Fibroblast of lung (primary cell): ENCODE results near the gene SOX30. TPM values are rescaled to one million over a fixed set of nuclear protein-coding genes. Genes with fewer than 3 reads are reported as not detected.

Source experiments
- DNase-seq, 2 donors: peaks; one replicate each; pipeline versions ENCODE4 v3.0.0 to v3.0.0-alpha.2; 2010; ENCODE audit warnings: low read depth in 2 of 2
- H2AFZ ChIP-seq: 2 replicates; pipeline ENCODE4 v1.5.1; 2012; ENCODE audit warnings: low read length, control low read depth, inconsistent platforms
- H3K27ac ChIP-seq: 2 replicates; pipeline ENCODE4 v1.5.1; 2011; ENCODE audit warnings: low read length, control low read depth; ENCODE audit not compliant: insufficient read depth
- H3K27me3 ChIP-seq: 2 replicates; pipeline ENCODE4 v1.5.1; 2011; ENCODE audit warnings: mild to moderate bottlenecking, low read length; ENCODE audit not compliant: control insufficient read depth, insufficient read depth
- H3K36me3 ChIP-seq: 2 replicates; pipeline ENCODE4 v1.5.1; 2011; ENCODE audit warnings: low read length; ENCODE audit not compliant: control insufficient read depth, insufficient read depth
- H3K4me1 ChIP-seq: 2 replicates; pipeline ENCODE4 v1.5.1; 2011; ENCODE audit warnings: low read length; ENCODE audit not compliant: control insufficient read depth, insufficient read depth; ENCODE audit errors: extremely low read depth
- H3K4me2 ChIP-seq: 2 replicates; pipeline ENCODE4 v1.5.1; 2011; ENCODE audit warnings: low read length, control low read depth; ENCODE audit not compliant: insufficient read depth; ENCODE audit errors: extremely low read depth
- H3K4me3 ChIP-seq, 4 experiments: fragments of 200-600 bp in 1 of 4; sonication (generic) in 1 of 4; replicated peaks in 1 of 4; 2 replicates each; pipeline ENCODE4 v1.5.1; 2011 to 2016; ENCODE audit warnings: low read length in 4 of 4, low read depth in 3 of 4, mild to moderate bottlenecking in 3 of 4, control low read depth in 2 of 4, inconsistent platforms in 1 of 4, mixed read lengths in 1 of 4; ENCODE audit not compliant: insufficient read depth in 1 of 4; ENCODE audit errors: control extremely low read depth in 1 of 4
- H3K79me2 ChIP-seq: 2 replicates; pipeline ENCODE4 v1.5.1; 2012; ENCODE audit warnings: mild to moderate bottlenecking, low read length, inconsistent platforms; ENCODE audit not compliant: control insufficient read depth, insufficient read depth
- H3K9ac ChIP-seq: 2 replicates; pipeline ENCODE4 v1.5.1; 2011; ENCODE audit warnings: mild to moderate bottlenecking, low read length, control low read depth; ENCODE audit not compliant: insufficient read depth
- H3K9me3 ChIP-seq: 2 replicates; pipeline ENCODE4 v1.5.1; 2012; ENCODE audit warnings: low read depth, low read length; ENCODE audit not compliant: control insufficient read depth, insufficient read depth
- H4K20me1 ChIP-seq: 2 replicates; pipeline ENCODE4 v1.5.1; 2011; ENCODE audit warnings: low read length; ENCODE audit not compliant: control insufficient read depth, insufficient read depth; ENCODE audit errors: extremely low read depth
- EZH2 ChIP-seq: IDR thresholded peaks from 2 replicates; pipeline ENCODE4 v1.5.1; 2012; ENCODE audit warnings: low read length, control low read depth, mild to moderate bottlenecking; ENCODE audit errors: missing control alignments
- polyA plus RNA-seq, 2 donors: library from polyadenylated mRNA; depleted of rRNA in 1 of 2; stranded (reverse) in 1 of 2; unstranded in 1 of 2; fragments of >200 nt; gene quantifications; 2 replicates each; pipeline ENCODE4 v1.2.1, GENCODE V29; 2011 to 2012; ENCODE audit warnings: missing spikeins in 1 of 2
- total RNA-seq: library from RNA; depleted of rRNA; stranded (reverse); fragments of >200 nt; gene quantifications from 2 replicates; pipeline ENCODE4 v1.2.1, GENCODE V29; 2014
- TF ChIP-seq, protein P1 (sequence below), 2 donors: IDR thresholded peaks in 1 of 2; conservative IDR thresholded peaks in 1 of 2; 1 replicate in 1 of 2; 2 replicates in 1 of 2; pipeline ENCODE4 v1.5.1; 2011 to 2012; ENCODE audit warnings: low read length in 2 of 2, control low read depth in 1 of 2, inconsistent platforms in 1 of 2, low read depth in 1 of 2, mild to moderate bottlenecking in 1 of 2

The SOX30 gene
- total and polyA plus RNA-seq, 2 donors (not counting 1 experiment from before 2014, with no cell fraction given): 0.02 TPM; not detected in 1

DNA sequence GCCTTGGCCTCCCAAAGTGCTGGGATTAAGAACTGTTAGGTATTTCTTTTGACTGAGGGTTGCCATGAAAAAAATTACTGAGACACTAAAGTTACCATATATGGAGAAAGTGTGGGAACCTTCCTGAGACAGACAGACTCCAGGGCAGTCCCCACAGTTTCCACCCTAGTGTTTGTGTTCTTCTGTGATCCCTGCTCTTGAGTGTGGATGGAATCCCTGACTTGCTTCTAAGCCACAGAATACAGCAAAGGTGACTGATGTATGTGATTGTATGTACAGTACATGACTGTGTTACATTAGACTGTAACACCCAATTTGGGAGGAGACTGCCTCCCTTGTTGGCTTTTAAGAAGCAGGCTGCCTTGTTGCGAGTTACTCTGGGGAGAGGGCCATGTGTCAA is 52.0 kb downstream of the SOX30 start:
- Histone ChIP-seq H3K79me2 (no peaks in the 10 kb centered on the region), H3K4me2 (no peak overlapping the region), H3K27ac (no peak overlapping the region), H3K27me3 (no peaks in the 10 kb centered on the region), H3K9ac (no peak overlapping the region), H3K36me3 (no peaks in the 10 kb centered on the region), H3K4me3 (no peak overlapping the region), H2AFZ (no peak overlapping the region), H3K4me1 (peaks cover 5% of the 10 kb centered on the region), H4K20me1 (no peaks in the 10 kb centered on the region), H3K9me3 (no peaks in the 10 kb centered on the region)
- DNase-seq: no peak
- no peak for TF ChIP-seq EZH2
- TF ChIP-seq, protein P1, sequence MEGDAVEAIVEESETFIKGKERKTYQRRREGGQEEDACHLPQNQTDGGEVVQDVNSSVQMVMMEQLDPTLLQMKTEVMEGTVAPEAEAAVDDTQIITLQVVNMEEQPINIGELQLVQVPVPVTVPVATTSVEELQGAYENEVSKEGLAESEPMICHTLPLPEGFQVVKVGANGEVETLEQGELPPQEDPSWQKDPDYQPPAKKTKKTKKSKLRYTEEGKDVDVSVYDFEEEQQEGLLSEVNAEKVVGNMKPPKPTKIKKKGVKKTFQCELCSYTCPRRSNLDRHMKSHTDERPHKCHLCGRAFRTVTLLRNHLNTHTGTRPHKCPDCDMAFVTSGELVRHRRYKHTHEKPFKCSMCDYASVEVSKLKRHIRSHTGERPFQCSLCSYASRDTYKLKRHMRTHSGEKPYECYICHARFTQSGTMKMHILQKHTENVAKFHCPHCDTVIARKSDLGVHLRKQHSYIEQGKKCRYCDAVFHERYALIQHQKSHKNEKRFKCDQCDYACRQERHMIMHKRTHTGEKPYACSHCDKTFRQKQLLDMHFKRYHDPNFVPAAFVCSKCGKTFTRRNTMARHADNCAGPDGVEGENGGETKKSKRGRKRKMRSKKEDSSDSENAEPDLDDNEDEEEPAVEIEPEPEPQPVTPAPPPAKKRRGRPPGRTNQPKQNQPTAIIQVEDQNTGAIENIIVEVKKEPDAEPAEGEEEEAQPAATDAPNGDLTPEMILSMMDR (conservative IDR thresholded peaks at IDR 0.05 in 1 of 2, IDR thresholded peaks at IDR 0.05 in 1 of 2; ENCODE audit: low read depth in 1 of 2, low read length in 2 of 2): no peak

DNA sequence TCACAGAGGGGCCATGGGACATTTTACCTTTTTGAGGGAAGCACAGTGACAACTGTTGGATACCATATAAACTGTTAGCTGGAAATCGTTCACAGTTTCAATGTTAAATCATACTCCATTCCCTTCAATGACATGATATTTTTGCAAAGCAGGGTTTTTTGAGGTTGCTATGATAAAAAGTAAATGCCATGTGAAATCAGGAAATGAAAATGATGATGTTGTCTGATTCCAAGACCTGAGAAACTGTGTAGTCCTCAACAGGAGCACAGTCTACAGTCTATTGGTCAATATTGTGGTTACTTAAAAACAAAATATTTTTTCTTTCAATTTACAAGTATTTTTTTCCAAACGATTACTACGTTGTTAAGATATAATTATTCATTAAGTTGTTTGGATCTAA is 52.7 kb downstream of the SOX30 start:
- Histone ChIP-seq H4K20me1 (no peaks in the 10 kb centered on the region), H3K36me3 (no peaks in the 10 kb centered on the region), H3K9me3 (no peaks in the 10 kb centered on the region), H3K4me3 (no peak overlapping the region), H3K9ac (no peak overlapping the region), H3K4me2 (no peak overlapping the region), H3K27me3 (no peaks in the 10 kb centered on the region), H3K27ac (no peak overlapping the region), H2AFZ (no peak overlapping the region), H3K4me1 (peaks cover 5% of the 10 kb centered on the region), H3K79me2 (no peaks in the 10 kb centered on the region)
- TF ChIP-seq, protein P1 (conservative IDR thresholded peaks at IDR 0.05 in 1 of 2, IDR thresholded peaks at IDR 0.05 in 1 of 2; ENCODE audit: low read depth in 1 of 2, low read length in 2 of 2): no peak
- TF ChIP-seq EZH2: no peak
- DNase-seq: no peak

DNA sequence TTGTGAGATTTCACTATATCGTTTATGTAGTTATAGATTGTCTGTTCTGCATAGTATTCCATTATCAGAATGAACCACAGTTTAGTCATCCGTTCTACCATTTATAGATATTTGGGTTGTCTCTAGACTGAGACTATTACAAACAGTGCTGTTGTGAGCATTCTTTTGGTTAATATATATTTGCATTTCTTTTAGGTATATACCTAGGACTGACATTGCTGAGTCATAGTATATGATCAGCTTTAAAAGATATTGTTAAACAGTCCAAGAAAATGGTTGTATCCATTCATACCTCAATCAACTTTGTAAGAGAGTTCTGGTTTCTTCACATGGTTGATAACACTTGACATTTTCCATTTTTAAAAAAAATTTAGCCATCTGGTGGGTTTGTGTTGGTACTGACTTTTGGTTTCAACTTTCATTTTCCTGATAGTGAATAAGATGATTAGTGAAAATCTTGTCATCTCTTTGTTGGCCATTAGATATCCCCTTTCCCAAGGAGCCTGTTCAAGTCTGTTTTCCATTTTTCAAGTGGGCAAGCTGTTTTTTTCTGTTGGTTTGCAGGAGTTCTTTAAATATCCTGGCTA is 53.8 kb downstream of the SOX30 start:
- no peak overlapping the region for H3K4me3 ChIP-seq
- no peak for TF ChIP-seq EZH2
- TF ChIP-seq, protein P1 (conservative IDR thresholded peaks at IDR 0.05 in 1 of 2, IDR thresholded peaks at IDR 0.05 in 1 of 2; ENCODE audit: low read depth in 1 of 2, low read length in 2 of 2): no peak
- no peak overlapping the region for H3K4me2 ChIP-seq
- no peaks in the 10 kb centered on the region for H4K20me1 ChIP-seq
- no peaks in the 10 kb centered on the region for H3K79me2 ChIP-seq
- DNase-seq: no peak
- peaks cover under 1% of the 10 kb centered on the region for H3K4me1 ChIP-seq
- H3K27ac ChIP-seq: no peak overlapping the region
- no peaks in the 10 kb centered on the region for H3K27me3 ChIP-seq
- H3K9me3 ChIP-seq: no peaks in the 10 kb centered on the region
- H3K36me3 ChIP-seq: no peaks in the 10 kb centered on the region
- no peak overlapping the region for H2AFZ ChIP-seq
- H3K9ac ChIP-seq: no peak overlapping the region
